Right lobe of liver (tissue), 6 donors: Measurements from ENCODE around the gene STAC. TPM values are rescaled to one million over a fixed set of nuclear protein-coding genes. Genes with fewer than 3 reads are reported as not detected.
A peak's percentile ranks its signal among the peaks of the same experiment; 100 is the strongest.
"Not testable (repeated sequence)": the region's sequence is repeated elsewhere in the genome, so short reads cannot be mapped to it uniquely, and the experiment has no call there.

Experiments used
- ATAC-seq, 4 donors: fragments of 200-7000 bp; cut with Tn5 transposase; one replicate each; pipeline ENCODE4 v1.9.1; 2020; ENCODE audit warnings: mild to moderate bottlenecking in 4 of 4, moderate library complexity in 4 of 4
- DNase-seq, 3 donors: peaks; one replicate each; pipeline ENCODE4 v3.0.0-alpha.2; 2020
- H3K27ac ChIP-seq, 3 donors: fragments of 200-600 bp; one replicate each; pipeline ENCODE4 v1.8.0; 2022
- H3K27me3 ChIP-seq, 2 donors: fragments of 200-600 bp; one replicate each; pipeline ENCODE4 v1.8.0; 2022
- H3K36me3 ChIP-seq, 4 donors: fragments of 200-600 bp; sonication (generic) in 1 of 4; one replicate each; pipeline versions ENCODE4 v1.5.1 to v1.8.0; 2017 to 2022; ENCODE audit warnings: control low read depth in 1 of 4
- H3K4me1 ChIP-seq, 4 donors: fragments of 200-600 bp; sonication (generic) in 1 of 4; one replicate each; pipeline versions ENCODE4 v1.5.1 to v1.8.0; 2017 to 2022; ENCODE audit warnings: control low read depth in 1 of 4
- H3K4me3 ChIP-seq, 3 donors: fragments of 200-600 bp; one replicate each; pipeline ENCODE4 v1.8.0; 2022
- H3K9me3 ChIP-seq, 4 donors: fragments of 200-600 bp; sonication (generic) in 1 of 4; one replicate each; pipeline versions ENCODE4 v1.5.1 to v1.8.0; 2017 to 2022; ENCODE audit warnings: control low read depth in 1 of 4
- CTCF ChIP-seq, 4 donors: fragments of 200-600 bp in 3 of 4; fragments of 450-650 bp in 1 of 4; IDR thresholded peaks; one replicate each; pipeline versions ENCODE4 v1.5.1 to v1.8.0; 2016 to 2022; ENCODE audit warnings: antibody characterized with exemption in 4 of 4, mild to moderate bottlenecking in 2 of 4
- POLR2A ChIP-seq: fragments of 450-650 bp; IDR thresholded peaks from one replicate; pipeline ENCODE4 v1.6.1; 2017; ENCODE audit warnings: antibody characterized with exemption, mild to moderate bottlenecking
- WGBS: methylation state at CpG from one replicate; pipeline ENCODE4 v1.1.6; 2018; ENCODE audit warnings: low coverage, low lambda C conversion rate; ENCODE audit not compliant: insufficient coverage; ENCODE audit errors: missing lambda C conversion rate; 5-methylcytosine and 5-hydroxymethylcytosine counted together
- intact Hi-C, 2 donors: fragments of 100-400 bp; cut with DNase I; formaldehyde crosslinking; loops; one replicate each; pipeline versions ENCODE4 v1.11.2 to v1.14.1; 2022
- total RNA-seq, 6 experiments: library from RNA; depleted of rRNA in 2 of 6; stranded (reverse); fragments of >200 nt in 2 of 6; fragmentation: NEBNext Ultra II Directional in 3 of 6; extraction: Animal tissue kit (Norgen Biotek cat#: 25700) in 3 of 6; gene quantifications; one replicate each; pipeline versions ENCODE4 v1.1.0 to v1.2.4, GENCODE V29; 2016 to 2023
- donor health status: DM: no; HTN: yes; CAD: no.
- donor health status: DM: no; HTN: no; CAD: no.
- donor health status: DM: no; HTN: no; CAD: no.
- donor health status: DM: no; HTN: yes; CAD: no.
- donor health status: DM: no; HTN: yes; CAD: no.

STAC gene
- total RNA-seq, 6 experiments from 2014 or later: 0.19 to 1.2 (median 0.70) TPM

DNA sequence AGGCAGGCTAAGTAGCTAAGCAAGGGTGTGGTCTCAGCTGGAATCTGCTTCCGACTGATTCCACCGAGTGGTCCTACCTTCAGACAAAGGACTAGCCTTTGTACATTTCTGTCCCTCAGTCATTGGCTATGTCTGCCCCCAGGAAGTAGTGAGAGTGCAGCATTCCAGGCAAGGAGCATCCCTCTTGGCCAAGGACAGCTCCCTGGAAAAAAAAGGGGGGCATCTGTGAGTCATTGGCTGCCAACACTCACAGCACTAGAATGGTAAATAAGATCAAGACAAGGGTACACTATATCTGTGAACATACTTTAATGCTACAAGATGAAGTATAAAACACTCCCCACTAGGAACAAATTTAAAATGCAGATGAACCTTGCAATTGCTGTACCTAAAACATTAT, 66.8 kb downstream of the STAC start:
- no peaks in the 10 kb centered on the region for H3K4me1 ChIP-seq
- ATAC-seq: no peak
- H3K4me3 ChIP-seq: no peak overlapping the region
- H3K9me3 ChIP-seq: no peaks in the 10 kb centered on the region
- 83% methylated on average over 2 of the region's 2 CpGs for WGBS
- intact Hi-C loops: no loop called here
- no peak for TF ChIP-seq POLR2A
- no peak for TF ChIP-seq CTCF (IDR thresholded peaks at IDR 0.05)
- H3K27me3 ChIP-seq: no peaks in the 10 kb centered on the region
- no peak for DNase-seq
- no peak overlapping the region for H3K27ac ChIP-seq
- H3K36me3 ChIP-seq: no peaks in the 10 kb centered on the region

GRCh38 chr3:36451816-36452215, 71.5 kb downstream of the STAC start:
- H3K36me3 ChIP-seq: no peaks in the 10 kb centered on the region
- TF ChIP-seq CTCF (IDR thresholded peaks at IDR 0.05) (no peak), POLR2A (no peak)
- H3K4me1 ChIP-seq: no peaks in the 10 kb centered on the region
- H3K27me3 ChIP-seq: no peaks in the 10 kb centered on the region
- no peak overlapping the region for H3K4me3 ChIP-seq
- intact Hi-C loops: no loop called here
- H3K9me3 ChIP-seq: no peaks in the 10 kb centered on the region
- WGBS: 7% methylated on average over 1 of the region's 1 CpG
- no peak for ATAC-seq
- H3K27ac ChIP-seq: no peak overlapping the region
- DNase-seq: no peak

DNA sequence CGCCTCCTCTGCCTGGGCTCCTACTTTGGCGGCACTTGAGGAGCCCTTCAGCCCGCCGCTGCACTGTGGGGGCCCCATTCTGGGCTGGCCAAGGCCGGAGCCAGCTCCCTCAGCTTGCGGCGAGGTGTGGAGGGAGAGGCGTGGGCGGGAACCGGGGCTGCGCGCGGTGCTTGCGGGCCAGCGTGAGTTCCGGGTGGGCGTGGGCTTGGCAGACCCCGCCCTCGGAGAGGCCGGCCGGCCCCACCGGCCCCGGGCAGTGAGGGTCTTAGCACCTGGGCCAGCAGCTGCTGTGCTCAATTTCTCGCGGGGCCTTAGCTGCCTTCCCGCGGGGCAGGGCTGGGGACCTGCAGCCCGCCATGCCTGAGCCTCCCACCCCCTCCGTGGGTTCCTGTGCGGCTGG, 72.9 kb downstream of the STAC start:
- H3K9me3 ChIP-seq, ATAC-seq, H3K4me3 ChIP-seq, H3K27me3 ChIP-seq, DNase-seq, intact Hi-C loops, H3K36me3 ChIP-seq, H3K27ac ChIP-seq, H3K4me1 ChIP-seq: not testable (repeated sequence)
- no CpG with 5 or more reads among the region's 30 CpGs for WGBS

GRCh38 chr3:36453896-36454295, 73.6 kb downstream of the STAC start:
- H3K27me3 ChIP-seq, H3K9me3 ChIP-seq, DNase-seq, H3K36me3 ChIP-seq, ATAC-seq, H3K4me3 ChIP-seq, H3K27ac ChIP-seq, H3K4me1 ChIP-seq, intact Hi-C loops: not testable (repeated sequence)
- 88% methylated on average over 2 of the region's 6 CpGs for WGBS

DNA sequence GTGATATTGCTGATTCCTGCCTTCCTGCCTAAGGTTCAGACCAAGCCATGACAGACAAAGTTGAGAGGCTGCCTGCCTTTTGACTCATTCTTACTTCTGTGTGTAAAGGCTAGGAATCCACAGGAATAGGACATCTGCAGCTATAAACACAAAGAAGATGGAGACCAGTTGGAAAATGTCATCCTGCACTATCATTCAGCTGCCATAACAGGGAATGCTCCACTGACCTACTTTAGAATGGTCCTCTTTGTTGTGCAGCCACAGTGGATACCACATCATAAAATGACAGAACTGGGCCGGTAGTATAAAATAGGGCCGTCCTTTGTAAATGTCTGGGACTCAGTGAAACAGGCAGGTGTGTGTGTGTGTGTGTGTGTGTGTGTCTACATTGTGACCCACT, 75.1 kb downstream of the STAC start:
- no peak for TF ChIP-seq CTCF (IDR thresholded peaks at IDR 0.05)
- no peak for TF ChIP-seq POLR2A
- intact Hi-C loops: no loop called here

DNA sequence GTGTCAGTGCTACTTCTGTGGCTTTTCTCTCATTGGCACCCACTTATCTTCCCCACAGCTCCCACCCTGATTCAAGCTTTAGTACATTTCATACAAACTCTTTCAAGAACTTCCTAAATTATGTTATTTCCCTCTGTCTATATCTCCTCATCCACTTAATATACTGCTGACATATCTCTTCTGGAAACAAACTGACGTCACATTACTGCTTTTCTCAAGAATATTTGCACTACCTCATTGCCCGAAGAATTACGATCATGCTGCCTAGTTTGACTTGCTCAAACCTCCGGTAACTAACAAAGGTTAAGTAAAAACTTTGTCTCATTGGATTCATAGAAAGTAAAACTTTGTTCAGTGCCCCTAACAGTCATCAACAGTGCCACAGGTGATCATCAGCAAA, 76.5 kb downstream of the STAC start:
- peaks cover 0 to 10% (median 3%) of the 10 kb centered on the region in 4 donors for H3K4me1 ChIP-seq
- 88% methylated on average over 4 of the region's 4 CpGs for WGBS

More for the DNA sequence above, 75.1 kb downstream of the STAC start:
- Histone ChIP-seq H3K27me3 (no peaks in the 10 kb centered on the region), H3K4me1 (peaks cover 0 to 10% (median 3%) of the 10 kb centered on the region in 4 donors), H3K36me3 (no peaks in the 10 kb centered on the region), H3K9me3 (no peaks in the 10 kb centered on the region), H3K27ac (no peak overlapping the region), H3K4me3 (no peak overlapping the region)
- ATAC-seq (peak in 2 of 4 donors; percentile 13 to 18), DNase-seq (no peak)
- 81% methylated on average over 2 of the region's 2 CpGs for WGBS

More for the DNA sequence above, 76.5 kb downstream of the STAC start:
- intact Hi-C loops: no loop called here
- TF ChIP-seq CTCF (IDR thresholded peaks at IDR 0.05) (no peak), POLR2A (no peak)
- no peak for DNase-seq
- ATAC-seq: no peak
- no peak overlapping the region for H3K4me3 ChIP-seq
- H3K9me3 ChIP-seq: no peaks in the 10 kb centered on the region
- H3K36me3 ChIP-seq: no peaks in the 10 kb centered on the region
- H3K27me3 ChIP-seq: no peaks in the 10 kb centered on the region
- H3K27ac ChIP-seq: no peak overlapping the region
